Activated T-cell treated with anti-CD3 and anti-CD28 coated beads, Interleukin-2, amount 50 U/mL, for 4 hours (primary cell): Measurements from ENCODE around the gene COL8A2. TPM values are rescaled to one million over a fixed set of nuclear protein-coding genes. Genes with fewer than 3 reads are reported as not detected.

Experiments
- ATAC-seq, 2 donors: fragments of 200-7000 bp; cut with Tn5 transposase; one replicate each; pipeline ENCODE4 v1.10.0; 2021
- DNase-seq: peaks from one replicate; pipeline ENCODE4 v3.0.0-alpha.2; 2020
- H3K27me3 Mint-ChIP-seq: one replicate; pipeline ENCODE4 v1.8.0; 2021; ENCODE audit warnings: low read depth, mixed read lengths
- H3K36me3 Mint-ChIP-seq: one replicate; pipeline ENCODE4 v1.8.0; 2022; ENCODE audit warnings: mixed read lengths; ENCODE audit not compliant: insufficient read depth
- H3K4me1 Mint-ChIP-seq: one replicate; pipeline ENCODE4 v1.8.0; 2021; ENCODE audit warnings: low read depth, mixed read lengths
- H3K4me3 Mint-ChIP-seq: one replicate; pipeline ENCODE4 v1.8.0; 2021; ENCODE audit warnings: mild to moderate bottlenecking, moderate library complexity, mixed read lengths
- H3K9me3 Mint-ChIP-seq: one replicate; pipeline ENCODE4 v1.8.0; 2021; ENCODE audit warnings: mixed read lengths
- total RNA-seq, 3 donors: library from RNA; stranded (reverse); gene quantifications; one replicate each; pipeline ENCODE4 v1.2.1, GENCODE V29; 2021

COL8A2 gene
- total RNA-seq, 3 donors from 2014 or later: 0.08 to 0.43 (median 0.18) TPM

GRCh38 chr1:36080236-36080635 lies 44.8 kb downstream of the COL8A2 start:
- Mint-ChIP-seq H3K4me1 (no peaks in the 10 kb centered on the region), H3K36me3 (no peaks in the 10 kb centered on the region), H3K4me3 (no peak overlapping the region), H3K27me3 (peaks cover 28% of the 10 kb centered on the region), H3K9me3 (no peaks in the 10 kb centered on the region)
- ATAC-seq: no peak
- no peak for DNase-seq

- H3K4me1 Mint-ChIP-seq: no peaks in the 10 kb centered on the region
- no peaks in the 10 kb centered on the region for H3K36me3 Mint-ChIP-seq
- no peak overlapping the region for H3K4me3 Mint-ChIP-seq
- H3K9me3 Mint-ChIP-seq: no peaks in the 10 kb centered on the region
- ATAC-seq (no peak), DNase-seq (no peak)
- peaks cover 6% of the 10 kb centered on the region for H3K27me3 Mint-ChIP-seq
Observed at GRCh38 chr1:36076979-36077573, 47.9 kb downstream of the COL8A2 start.

GRCh38 chr1:36070349-36070748 lies 54.7 kb downstream of the COL8A2 start:
- H3K4me3 Mint-ChIP-seq: no peak overlapping the region
- H3K9me3 Mint-ChIP-seq: no peaks in the 10 kb centered on the region
- H3K36me3 Mint-ChIP-seq: no peaks in the 10 kb centered on the region
- no peaks in the 10 kb centered on the region for H3K27me3 Mint-ChIP-seq
- DNase-seq: no peak
- H3K4me1 Mint-ChIP-seq: no peaks in the 10 kb centered on the region
- ATAC-seq: no peak

- Mint-ChIP-seq H3K36me3 (no peaks in the 10 kb centered on the region), H3K27me3 (no peaks in the 10 kb centered on the region), H3K4me3 (no peak overlapping the region), H3K4me1 (no peaks in the 10 kb centered on the region), H3K9me3 (no peaks in the 10 kb centered on the region)
- ATAC-seq (no peak), DNase-seq (no peak)
Observed at GRCh38 chr1:36068866-36069265, 56.2 kb downstream of the COL8A2 start.

GRCh38 chr1:36067871-36068270 lies 57.2 kb downstream of the COL8A2 start:
- no peaks in the 10 kb centered on the region for H3K36me3 Mint-ChIP-seq
- ATAC-seq: no peak
- H3K4me3 Mint-ChIP-seq: no peak overlapping the region
- no peaks in the 10 kb centered on the region for H3K9me3 Mint-ChIP-seq
- DNase-seq: no peak
- H3K4me1 Mint-ChIP-seq: no peaks in the 10 kb centered on the region
- H3K27me3 Mint-ChIP-seq: no peaks in the 10 kb centered on the region

GRCh38 chr1:36062315-36062714 lies 62.7 kb downstream of the COL8A2 start:
- DNase-seq (no peak), ATAC-seq (no peak)
- Mint-ChIP-seq H3K36me3 (no peaks in the 10 kb centered on the region), H3K27me3 (no peaks in the 10 kb centered on the region), H3K9me3 (no peaks in the 10 kb centered on the region), H3K4me3 (no peak overlapping the region), H3K4me1 (no peaks in the 10 kb centered on the region)

- ATAC-seq (no peak), DNase-seq (no peak)
- H3K4me3 Mint-ChIP-seq: no peak overlapping the region
- H3K9me3 Mint-ChIP-seq: no peaks in the 10 kb centered on the region
- no peaks in the 10 kb centered on the region for H3K27me3 Mint-ChIP-seq
- H3K36me3 Mint-ChIP-seq: peaks cover 7% of the 10 kb centered on the region
- H3K4me1 Mint-ChIP-seq: no peaks in the 10 kb centered on the region
Observed at GRCh38 chr1:36055706-36056105, 69.3 kb downstream of the COL8A2 start.

GRCh38 chr1:36053978-36054377 lies 71.0 kb downstream of the COL8A2 start:
- no peak overlapping the region for H3K4me3 Mint-ChIP-seq

GRCh38 chr1:36051821-36052220 lies 73.2 kb downstream of the COL8A2 start:
- DNase-seq (no peak), ATAC-seq (no peak)
- H3K4me1 Mint-ChIP-seq: no peaks in the 10 kb centered on the region
- H3K4me3 Mint-ChIP-seq: no peak overlapping the region
- peaks cover 5% of the 10 kb centered on the region for H3K9me3 Mint-ChIP-seq
- H3K27me3 Mint-ChIP-seq: no peaks in the 10 kb centered on the region
- peaks cover 23% of the 10 kb centered on the region for H3K36me3 Mint-ChIP-seq

More at GRCh38 chr1:36053978-36054377, 71.0 kb downstream of the COL8A2 start:
- no peaks in the 10 kb centered on the region for H3K9me3 Mint-ChIP-seq
- H3K27me3 Mint-ChIP-seq: no peaks in the 10 kb centered on the region
- peaks cover 11% of the 10 kb centered on the region for H3K36me3 Mint-ChIP-seq
- no peak for ATAC-seq
- H3K4me1 Mint-ChIP-seq: no peaks in the 10 kb centered on the region
- DNase-seq: no peak

Other genes starting within 250 kb of the COL8A2 start
- gene AGO1, start 242.0 kb downstream of the COL8A2 start, total RNA-seq: 10 to 100 TPM; 32.1 to 35.7 (median 33.7) TPM
- gene AGO3, start 194.1 kb downstream of the COL8A2 start, total RNA-seq: 10 to 100 TPM; 20.3 to 22.8 (median 21.9) TPM
- under 1 TPM in 2 of 3 donors, not detected in 1; 0.20 to 0.27 TPM for gene TEKT2, start 41.1 kb downstream of the COL8A2 start, total RNA-seq
- 10 to 100 TPM; 45.6 to 52.0 (median 47.4) TPM for gene ADPRS, start 36.3 kb downstream of the COL8A2 start, total RNA-seq
- gene TRAPPC3, start 24.3 kb upstream of the COL8A2 start, total RNA-seq: 10 to 100 TPM; 64.2 to 69.6 (median 65.9) TPM
- 100 to 1,000 TPM; 162 to 182 (median 164) TPM for gene MAP7D1, start 30.9 kb upstream of the COL8A2 start, total RNA-seq
- 100 to 1,000 TPM; 134 to 145 (median 142) TPM for gene THRAP3, start 99.2 kb upstream of the COL8A2 start, total RNA-seq
- 1 to 10 TPM; 1.7 to 5.6 (median 2.3) TPM for gene SH3D21, start 181.1 kb upstream of the COL8A2 start, total RNA-seq
- gene EVA1B, start 198.4 kb upstream of the COL8A2 start, total RNA-seq: 1 to 10 TPM; 2.2 to 5.5 (median 4.5) TPM